Loucy (cell line): Measurements from ENCODE around the gene TNS3.

Experiments
- EZH2phosphoT487 ChIP-seq: fragments of 200-600 bp; IDR thresholded peaks from 2 replicates; pipeline ENCODE4 v1.6.1; 2018; ENCODE audit warnings: antibody characterized with exemption, mild to moderate bottlenecking, moderate library complexity, borderline replicate concordance
- TF ChIP-seq, protein P1 (sequence below): fragments of 200-600 bp; sonication (generic); conservative IDR thresholded peaks from 2 replicates; pipeline ENCODE4 v1.5.1; 2014; ENCODE audit warnings: mild to moderate bottlenecking, antibody characterized with exemption, low read length

DNA sequence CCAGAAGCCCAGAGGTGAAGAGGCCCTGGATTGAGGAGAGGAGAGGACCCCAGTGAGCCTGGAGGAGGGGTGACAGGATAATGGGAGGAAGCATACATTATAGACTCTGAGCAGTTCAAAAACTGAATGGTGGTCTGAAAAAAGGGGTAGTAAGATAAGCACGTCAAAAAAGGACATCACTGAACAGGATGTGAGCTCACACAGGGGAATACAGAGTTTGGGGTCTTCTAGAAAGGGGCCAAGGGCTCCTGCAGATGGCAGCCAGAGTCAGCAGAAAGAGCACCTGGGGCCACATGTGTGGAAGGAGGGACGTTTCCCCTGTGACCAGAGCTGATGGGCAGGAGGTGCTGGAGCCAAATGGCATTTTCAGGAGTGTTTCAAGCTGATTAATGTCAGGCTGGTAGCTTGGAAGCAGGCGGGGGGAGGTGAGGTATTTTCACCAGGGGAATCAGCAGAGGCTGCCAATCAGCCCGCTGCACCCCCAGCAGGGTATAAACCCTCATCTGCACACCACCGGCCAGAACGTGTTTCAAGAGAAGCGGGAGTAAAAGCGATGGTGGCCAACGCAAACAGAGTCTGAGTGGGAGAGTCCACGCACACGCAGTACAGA lies 85.8 kb downstream of the TNS3 start:
- TF ChIP-seq, protein P1, sequence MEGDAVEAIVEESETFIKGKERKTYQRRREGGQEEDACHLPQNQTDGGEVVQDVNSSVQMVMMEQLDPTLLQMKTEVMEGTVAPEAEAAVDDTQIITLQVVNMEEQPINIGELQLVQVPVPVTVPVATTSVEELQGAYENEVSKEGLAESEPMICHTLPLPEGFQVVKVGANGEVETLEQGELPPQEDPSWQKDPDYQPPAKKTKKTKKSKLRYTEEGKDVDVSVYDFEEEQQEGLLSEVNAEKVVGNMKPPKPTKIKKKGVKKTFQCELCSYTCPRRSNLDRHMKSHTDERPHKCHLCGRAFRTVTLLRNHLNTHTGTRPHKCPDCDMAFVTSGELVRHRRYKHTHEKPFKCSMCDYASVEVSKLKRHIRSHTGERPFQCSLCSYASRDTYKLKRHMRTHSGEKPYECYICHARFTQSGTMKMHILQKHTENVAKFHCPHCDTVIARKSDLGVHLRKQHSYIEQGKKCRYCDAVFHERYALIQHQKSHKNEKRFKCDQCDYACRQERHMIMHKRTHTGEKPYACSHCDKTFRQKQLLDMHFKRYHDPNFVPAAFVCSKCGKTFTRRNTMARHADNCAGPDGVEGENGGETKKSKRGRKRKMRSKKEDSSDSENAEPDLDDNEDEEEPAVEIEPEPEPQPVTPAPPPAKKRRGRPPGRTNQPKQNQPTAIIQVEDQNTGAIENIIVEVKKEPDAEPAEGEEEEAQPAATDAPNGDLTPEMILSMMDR, result no peak
- TF ChIP-seq EZH2phosphoT487, result no peak
